ENCODE measurements around the gene SRR.
"Not testable (repeated sequence)": the region's sequence is repeated elsewhere in the genome, so short reads cannot be mapped to it uniquely, and the experiment has no call there.

The SRR gene

GRCh38 chr17:2303204-2304188 lies at the start of gene SRR, which contains the start of gene SMG6:
Gene SRR, plus strand, starts transcription at chr17:2303950. Its CDS starts 11,611 bp downstream, at chr17:2315561.
Gene SMG6, minus strand, starts transcription at chr17:2303785. Its CDS starts 65 bp downstream, at chr17:2303720.
- peak; percentile 95 for DNase-seq

- not testable (repeated sequence) for DNase-seq
These were observed 44.9 kb upstream of the SRR start for GRCh38 chr17:2258830-2259229.

GRCh38 chr17:2259769-2260536 lies 43.8 kb upstream of the SRR start:
- peak; percentile 80 for DNase-seq

- no peak for DNase-seq
These were observed 41.6 kb upstream of the SRR start for GRCh38 chr17:2262135-2262587.

- DNase-seq: no peak
These were observed 40.3 kb upstream of the SRR start for GRCh38 chr17:2263183-2264066.

GRCh38 chr17:2264067-2264860 lies 39.5 kb upstream of the SRR start:
- no peak for DNase-seq

- DNase-seq: not testable (repeated sequence)
These were observed 38.6 kb upstream of the SRR start for GRCh38 chr17:2265166-2265565.

- peak; percentile 91 for DNase-seq
These were observed 37.5 kb upstream of the SRR start for GRCh38 chr17:2266045-2266864.

GRCh38 chr17:2266865-2267228 lies 36.9 kb upstream of the SRR start:
- no peak for DNase-seq

- DNase-seq: no peak
These were observed 36.4 kb upstream of the SRR start for GRCh38 chr17:2267354-2267753.

- DNase-seq: no peak
These were observed 31.6 kb upstream of the SRR start for GRCh38 chr17:2271985-2272702.

GRCh38 chr17:2274414-2274813 lies 29.3 kb upstream of the SRR start:
- no peak for DNase-seq

GRCh38 chr17:2275722-2276121 lies 28.0 kb upstream of the SRR start:
- no peak for DNase-seq

- DNase-seq: no peak
These were observed 26.1 kb upstream of the SRR start for GRCh38 chr17:2277429-2278170.

- DNase-seq: no peak
These were observed 24.0 kb upstream of the SRR start for GRCh38 chr17:2279707-2280106.

GRCh38 chr17:2282297-2282873 lies 21.4 kb upstream of the SRR start:
- no peak for DNase-seq

- no peak for DNase-seq
These were observed 20.4 kb upstream of the SRR start for GRCh38 chr17:2283302-2283701.

GRCh38 chr17:2289878-2290478 lies 13.8 kb upstream of the SRR start:
- no peak for DNase-seq

- DNase-seq: no peak
These were observed 11.7 kb upstream of the SRR start for GRCh38 chr17:2292100-2292499.

All from stimulated activated CD4-positive, alpha-beta T cell treated with anti-CD3 and anti-CD28 coated beads, Interleukin-4, amount 100 ng/mL, for 24 hours (primary cell).